ENCODE data around the gene TRIP12. TPM values are rescaled to one million over a fixed set of nuclear protein-coding genes. Genes with fewer than 3 reads are reported as not detected.

TRIP12 gene
- total RNA-seq, 1 experiment from 2014 or later: 175 TPM

- no peak for DNase-seq (ENCODE audit: low read depth, low spot score)
- H3K9me3 ChIP-seq (ENCODE audit: control insufficient read depth in 1 of 2, insufficient read depth in 1 of 2, low read depth in 1 of 2, low read length in 2 of 2): no peaks in the 10 kb centered on the region
- H3K4me2 ChIP-seq (ENCODE audit: low read length): no peak overlapping the region
- H3K4me1 ChIP-seq (ENCODE audit: control insufficient read depth in 1 of 2, insufficient read depth in 2 of 2, low read length in 2 of 2): peaks cover 0 to 17% of the 10 kb centered on the region in 2 experiments; a peak in 3 of 4 replicates
- no peaks in the 10 kb centered on the region for H4K20me1 ChIP-seq (ENCODE audit: insufficient read depth)
- no peaks in the 10 kb centered on the region for H3K36me3 ChIP-seq (ENCODE audit: control insufficient read depth in 1 of 2, insufficient read depth in 2 of 2, low read length in 2 of 2)
- ChIA-PET POLR2A (interaction anchor here (0.9 kb wide), 1 partner anchor 12 kb away, joined by 3 read pairs; no protein-coding TSS in a partner anchor), CTCF (no interaction called here), RAD21 (ENCODE audit: low non-redundant PET in 1 of 2, low total read pairs in 2 of 2, uncharacterized antibody in 2 of 2, unreplicated experiment in 2 of 2) (no interaction called here)
- H3K27ac ChIP-seq (ENCODE audit: low read depth, low read length): no peak overlapping the region
- no peaks in the 10 kb centered on the region for H3K9me2 ChIP-seq (ENCODE audit: insufficient read depth)
- TF ChIP-seq ATF3 (IDR thresholded peaks at IDR 0.05): no peak
- TF ChIP-seq JUND (IDR thresholded peaks at IDR 0.05): no peak
- no peak for TF ChIP-seq ELF1 (IDR thresholded peaks at IDR 0.05; ENCODE audit: borderline replicate concordance, low read depth)
- TF ChIP-seq RAD21 (IDR thresholded peaks at IDR 0.05; ENCODE audit: low read depth): no peak
- TF ChIP-seq EZH2 (IDR thresholded peaks at IDR 0.05): no peak
- TF ChIP-seq YY1 (IDR thresholded peaks at IDR 0.05; ENCODE audit: extremely low read depth, insufficient replicate concordance, low read depth, low read length): no peak
- no peak for TF ChIP-seq SIN3A (IDR thresholded peaks at IDR 0.05; ENCODE audit: low read depth)
- no peak for TF ChIP-seq SP1 (IDR thresholded peaks at IDR 0.05; ENCODE audit: low read depth)
- TF ChIP-seq ZNF274 (IDR thresholded peaks at IDR 0.05; ENCODE audit: low read depth, low read length): no peak
- no peak for TF ChIP-seq CTCF (IDR thresholded peaks at IDR 0.05 in 2 of 3, conservative IDR thresholded peaks at IDR 0.05 in 1 of 3; ENCODE audit: borderline replicate concordance in 1 of 3, insufficient read depth in 1 of 3, low read depth in 2 of 3, low read length in 2 of 3)
- intact Hi-C loops (cut with micrococcal nuclease): loop anchor here (5.0 kb wide), 3 partner anchors 131 to 1036 kb away; no protein-coding TSS in a partner anchor
- no peaks in the 10 kb centered on the region for H3K79me2 ChIP-seq (ENCODE audit: insufficient read depth, low read length)
- no TSS peak for BruUV-seq (replicated peaks)
- ATAC-seq: no peak
- peaks cover 12% of the 10 kb centered on the region; the same call in 1 of the 2 replicates for H3K27me3 ChIP-seq (ENCODE audit: insufficient read depth, low read length)
- H3K9ac ChIP-seq (ENCODE audit: low read length): no peak overlapping the region
- H2AFZ ChIP-seq (ENCODE audit: low read depth, low read length, poor library complexity, severe bottlenecking): no peak overlapping the region
- no peak overlapping the region for H3K4me3 ChIP-seq (replicated peaks in 1 of 2; ENCODE audit: low read depth in 1 of 2, low read length in 2 of 2)
These were observed 203.8 kb downstream of the TRIP12 start for GRCh38 chr2:229718057-229718456.
